Loucy (cell line): ENCODE results near the gene MEGF10.
A peak's percentile ranks its signal among the peaks of the same experiment; 100 is the strongest.

Experiments used
- H2AFZ ChIP-seq: fragments of 200-600 bp; sonication (generic); 2 replicates; pipeline ENCODE4 v1.6.0; 2016; ENCODE audit warnings: antibody characterized with exemption, mild to moderate bottlenecking, low read length, moderate library complexity
- H3F3A ChIP-seq: fragments of 200-600 bp; 2 replicates; pipeline ENCODE4 v1.6.0; 2016; ENCODE audit warnings: antibody characterized with exemption, low read depth, mild to moderate bottlenecking
- H3K27me3 ChIP-seq: fragments of 200-600 bp; sonication (generic); 2 replicates; pipeline ENCODE4 v1.6.1; 2014; ENCODE audit warnings: low read length, mild to moderate bottlenecking; ENCODE audit not compliant: insufficient read depth, poor library complexity, severe bottlenecking
- H3K36me3 ChIP-seq: fragments of 200-600 bp; sonication (generic); 2 replicates; pipeline ENCODE4 v1.6.1; 2016; ENCODE audit warnings: low read length; ENCODE audit not compliant: insufficient read depth
- H3K4me1 ChIP-seq: fragments of 200-600 bp; sonication (generic); 2 replicates; pipeline ENCODE4 v1.5.1; 2014; ENCODE audit warnings: low read length, mild to moderate bottlenecking; ENCODE audit not compliant: insufficient read depth, poor library complexity, severe bottlenecking
- H3K4me2 ChIP-seq: fragments of 200-600 bp; sonication (generic); 2 replicates; pipeline ENCODE4 v1.6.0; 2014; ENCODE audit warnings: antibody characterized with exemption, low read length, low read depth, mild to moderate bottlenecking; ENCODE audit not compliant: poor library complexity, severe bottlenecking
- H3K4me3 ChIP-seq: fragments of 200-600 bp; sonication (generic); 2 replicates; pipeline ENCODE4 v1.5.1; 2014; ENCODE audit warnings: low read length, mild to moderate bottlenecking, mixed read lengths; ENCODE audit not compliant: poor library complexity, severe bottlenecking
- H3K79me2 ChIP-seq: fragments of 200-600 bp; sonication (generic); 2 replicates; pipeline ENCODE4 v1.6.1; 2014; ENCODE audit warnings: low read length; ENCODE audit not compliant: insufficient read depth
- H3K9ac ChIP-seq: fragments of 200-600 bp; sonication (generic); 2 replicates; pipeline ENCODE4 v1.6.0; 2014; ENCODE audit warnings: mild to moderate bottlenecking, low read depth, low read length, moderate library complexity; ENCODE audit not compliant: poor library complexity, severe bottlenecking
- H3K9me2 ChIP-seq: fragments of 200-600 bp; sonication (generic); replicated peaks from 2 replicates; pipeline ENCODE4 v1.6.1; 2016; ENCODE audit warnings: low read depth, low read length, mixed read lengths
- H3K9me3 ChIP-seq: fragments of 200-600 bp; sonication (generic); 2 replicates; pipeline ENCODE4 v1.6.1; 2014; ENCODE audit warnings: mild to moderate bottlenecking, antibody characterized with exemption, low read length, low read depth; ENCODE audit not compliant: insufficient read depth
- H4K20me1 ChIP-seq: fragments of 200-600 bp; sonication (generic); 2 replicates; pipeline ENCODE4 v1.6.0; 2014; ENCODE audit warnings: antibody characterized with exemption, low read length, mild to moderate bottlenecking; ENCODE audit not compliant: insufficient read depth, poor library complexity, severe bottlenecking
- EZH2phosphoT487 ChIP-seq: fragments of 200-600 bp; IDR thresholded peaks from 2 replicates; pipeline ENCODE4 v1.6.1; 2018; ENCODE audit warnings: antibody characterized with exemption, mild to moderate bottlenecking, moderate library complexity, borderline replicate concordance
- TF ChIP-seq, protein P1 (sequence below): fragments of 200-600 bp; sonication (generic); conservative IDR thresholded peaks from 2 replicates; pipeline ENCODE4 v1.5.1; 2014; ENCODE audit warnings: mild to moderate bottlenecking, antibody characterized with exemption, low read length

MEGF10 gene

GRCh38 chr5:127486471-127486870 lies 195.9 kb downstream of the MEGF10 start:
- no peak for TF ChIP-seq EZH2phosphoT487
- TF ChIP-seq, protein P1, sequence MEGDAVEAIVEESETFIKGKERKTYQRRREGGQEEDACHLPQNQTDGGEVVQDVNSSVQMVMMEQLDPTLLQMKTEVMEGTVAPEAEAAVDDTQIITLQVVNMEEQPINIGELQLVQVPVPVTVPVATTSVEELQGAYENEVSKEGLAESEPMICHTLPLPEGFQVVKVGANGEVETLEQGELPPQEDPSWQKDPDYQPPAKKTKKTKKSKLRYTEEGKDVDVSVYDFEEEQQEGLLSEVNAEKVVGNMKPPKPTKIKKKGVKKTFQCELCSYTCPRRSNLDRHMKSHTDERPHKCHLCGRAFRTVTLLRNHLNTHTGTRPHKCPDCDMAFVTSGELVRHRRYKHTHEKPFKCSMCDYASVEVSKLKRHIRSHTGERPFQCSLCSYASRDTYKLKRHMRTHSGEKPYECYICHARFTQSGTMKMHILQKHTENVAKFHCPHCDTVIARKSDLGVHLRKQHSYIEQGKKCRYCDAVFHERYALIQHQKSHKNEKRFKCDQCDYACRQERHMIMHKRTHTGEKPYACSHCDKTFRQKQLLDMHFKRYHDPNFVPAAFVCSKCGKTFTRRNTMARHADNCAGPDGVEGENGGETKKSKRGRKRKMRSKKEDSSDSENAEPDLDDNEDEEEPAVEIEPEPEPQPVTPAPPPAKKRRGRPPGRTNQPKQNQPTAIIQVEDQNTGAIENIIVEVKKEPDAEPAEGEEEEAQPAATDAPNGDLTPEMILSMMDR, result no peak
- Histone ChIP-seq H3K27me3 (no peaks in the 10 kb centered on the region), H2AFZ (no peak overlapping the region), H3K79me2 (no peaks in the 10 kb centered on the region), H3K4me1 (no peaks in the 10 kb centered on the region), H3F3A (no peaks in the 10 kb centered on the region), H4K20me1 (no peaks in the 10 kb centered on the region), H3K4me3 (no peak overlapping the region), H3K9ac (no peak overlapping the region), H3K9me3 (no peaks in the 10 kb centered on the region), H3K36me3 (no peaks in the 10 kb centered on the region), H3K4me2 (no peak overlapping the region), H3K9me2 (no peaks in the 10 kb centered on the region)

DNA sequence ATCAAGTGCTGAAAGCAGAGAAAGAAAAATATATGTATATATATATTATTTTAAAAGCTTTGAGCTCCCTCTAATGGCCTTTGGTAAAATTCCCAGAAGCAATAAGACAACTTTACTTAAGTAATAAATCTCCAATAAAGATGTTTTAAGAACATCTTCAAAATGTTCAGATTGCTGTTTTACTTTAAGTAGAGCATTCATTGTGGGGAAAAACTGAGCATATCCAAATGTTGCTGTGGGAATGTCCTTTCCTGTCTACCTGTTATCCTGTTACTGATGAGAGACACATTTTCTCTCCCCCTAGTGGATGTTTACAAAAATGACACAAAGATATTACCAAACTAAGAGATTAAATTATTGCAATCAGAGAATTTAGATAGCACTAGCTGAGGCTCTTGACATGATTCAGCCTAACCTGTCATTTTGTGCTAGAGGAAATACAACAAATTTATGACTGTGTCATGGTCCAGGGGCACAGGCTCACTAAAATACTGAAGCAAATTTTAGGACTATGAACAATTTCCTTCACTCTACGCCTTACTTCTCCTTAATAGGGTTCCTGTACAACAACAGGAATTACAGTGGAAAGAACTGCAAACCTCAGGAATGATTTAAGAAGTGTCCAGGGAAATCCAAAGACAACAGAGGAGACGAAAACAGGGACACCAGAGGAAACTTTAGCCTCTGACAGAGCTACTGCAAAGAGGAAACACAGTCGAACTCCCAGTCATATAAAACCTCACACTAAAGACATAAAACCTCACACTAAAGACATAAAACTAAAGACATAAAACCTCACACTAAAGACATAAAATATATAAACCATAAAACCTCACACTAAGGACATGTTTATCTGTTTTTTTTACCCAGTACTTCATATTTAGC lies 202.5 kb downstream of the MEGF10 start:
- Histone ChIP-seq H2AFZ (no peak overlapping the region), H3K9me3 (no peaks in the 10 kb centered on the region), H3K4me2 (peak overlapping the region; percentile 14), H3F3A (no peaks in the 10 kb centered on the region), H3K9ac (no peak overlapping the region), H4K20me1 (no peaks in the 10 kb centered on the region), H3K9me2 (no peaks in the 10 kb centered on the region), H3K4me1 (no peaks in the 10 kb centered on the region), H3K4me3 (no peak overlapping the region), H3K27me3 (no peaks in the 10 kb centered on the region), H3K79me2 (no peaks in the 10 kb centered on the region), H3K36me3 (no peaks in the 10 kb centered on the region)
- no peak for TF ChIP-seq EZH2phosphoT487
- TF ChIP-seq, protein P1, result peak; percentile 88

DNA sequence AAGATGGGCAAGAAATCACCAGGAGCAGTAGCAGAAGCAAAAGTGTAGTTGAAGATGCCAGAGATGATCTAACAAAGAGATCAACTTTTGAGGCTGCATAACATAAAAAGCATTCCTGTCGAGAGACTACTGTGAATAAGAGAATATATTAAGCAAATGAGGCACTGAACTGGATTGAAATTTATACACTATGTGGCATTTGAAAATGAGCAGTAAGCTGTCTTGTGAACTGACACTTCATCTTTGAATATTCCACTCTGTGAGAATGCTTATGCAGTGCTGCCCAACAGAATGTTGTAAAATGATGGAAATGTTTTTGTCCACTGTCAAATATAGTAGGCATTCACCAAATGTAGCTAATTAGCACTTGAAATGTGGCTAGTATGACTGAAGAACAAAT lies 208.0 kb downstream of the MEGF10 start:
- Histone ChIP-seq H3K4me2 (no peak overlapping the region), H3K9me3 (no peaks in the 10 kb centered on the region), H3K27me3 (no peaks in the 10 kb centered on the region), H3K4me1 (no peaks in the 10 kb centered on the region), H3K36me3 (no peaks in the 10 kb centered on the region), H3F3A (no peaks in the 10 kb centered on the region), H2AFZ (no peak overlapping the region), H4K20me1 (no peaks in the 10 kb centered on the region), H3K9ac (no peak overlapping the region), H3K9me2 (no peaks in the 10 kb centered on the region), H3K4me3 (no peak overlapping the region), H3K79me2 (no peaks in the 10 kb centered on the region)
- TF ChIP-seq EZH2phosphoT487, result no peak
- TF ChIP-seq, protein P1, result no peak
